HepG2 (cell line): ENCODE data around the gene FEM1B. TPM values are rescaled to one million over a fixed set of nuclear protein-coding genes. Genes with fewer than 3 reads are reported as not detected.

Source experiments
- ATAC-seq: fragments of 200-7000 bp; cut with Tn5 transposase; 3 replicates; pipeline ENCODE4 v1.9.1; 2020; ENCODE audit warnings: mild to moderate bottlenecking, moderate library complexity
- BruUV-seq: library from RNA; stranded (reverse); fragments of 400-500 nt; replicated peaks from 2 replicates; lab custom pipeline; 2021; lab: Mats Ljungman, UMichigan
- CTCF ChIA-PET: fragments of 300-600 bp; formaldehyde crosslinking; extraction: SDS; loops from one replicate; lab custom pipeline; 2021; ENCODE audit warnings: low total read pairs, inconsistent platforms, low intra/inter-chr PET ratio; lab: Yijun Ruan, JAX
- POLR2A ChIA-PET: fragments of 350-600 bp; sonication (Branson Sonifier 250); formaldehyde crosslinking; loops from one replicate; lab custom pipeline; 2020; ENCODE audit warnings: antibody characterized with exemption, inconsistent platforms; lab: Yijun Ruan, JAX
- DNase-seq: peaks from one replicate; pipeline ENCODE4 v3.0.0-alpha.2; 2015; ENCODE audit warnings: low spot score
- FAIRE-seq: peaks from 3 replicates; lab custom pipeline; 2011; peaks lifted over from hg19 to GRCh38; lab: Jason Lieb, UNC
- H2AFZ ChIP-seq: one replicate; pipeline ENCODE4 v1.6.1; 2011; ENCODE audit warnings: low read length, inconsistent platforms
- H3K27ac ChIP-seq: fragments of 300-600 bp; 3 replicates; pipeline ENCODE4 v1.8.0; 2011; ENCODE audit warnings: mixed run types, mild to moderate bottlenecking, mixed read lengths, low read length, inconsistent platforms; ENCODE audit not compliant: insufficient read depth; ENCODE audit errors: extremely low read length
- H3K27me3 ChIP-seq, 2 experiments: fragments of 200-600 bp in 1 of 2; 2 replicates in 1 of 2; 3 replicates in 1 of 2; pipeline versions ENCODE4 v1.6.0 to v1.8.0; 2011; ENCODE audit warnings: low read length in 2 of 2, mild to moderate bottlenecking in 2 of 2, moderate library complexity in 2 of 2, inconsistent platforms in 1 of 2; ENCODE audit not compliant: insufficient read depth in 2 of 2, control insufficient read depth in 1 of 2
- H3K36me3 ChIP-seq, 2 experiments: fragments of 200-600 bp in 1 of 2; replicated peaks in 1 of 2; 2 replicates in 1 of 2; 3 replicates in 1 of 2; pipeline versions ENCODE4 v1.5.1 to v1.8.0; 2011; ENCODE audit warnings: low read length in 2 of 2, inconsistent platforms in 1 of 2; ENCODE audit not compliant: insufficient read depth in 2 of 2, control insufficient read depth in 1 of 2
- H3K4me1 ChIP-seq: 2 replicates; pipeline ENCODE4 v1.5.1; 2012; ENCODE audit warnings: low read length, inconsistent platforms; ENCODE audit not compliant: insufficient read depth
- H3K4me2 ChIP-seq: 2 replicates; pipeline ENCODE4 v1.6.0; 2011; ENCODE audit warnings: low read depth, low read length, inconsistent platforms
- H3K4me3 ChIP-seq, 3 experiments: fragments of 200-600 bp in 1 of 3; sonication (generic), shearing (Covaris generic) in 1 of 3; replicated peaks in 1 of 3; 2 replicates each; pipeline ENCODE4 v1.5.1; 2011 to 2016; ENCODE audit warnings: low read length in 3 of 3, inconsistent platforms in 2 of 3, low read depth in 2 of 3, mild to moderate bottlenecking in 2 of 3, control low read depth in 1 of 3, mixed read lengths in 1 of 3; ENCODE audit not compliant: insufficient read depth in 1 of 3
- H3K79me2 ChIP-seq: one replicate; pipeline ENCODE4 v1.6.1; 2011; ENCODE audit warnings: low read length, inconsistent platforms; ENCODE audit not compliant: insufficient read depth
- H3K9ac ChIP-seq: 2 replicates; pipeline ENCODE4 v1.6.0; 2011; ENCODE audit warnings: mild to moderate bottlenecking, low read depth, low read length, inconsistent platforms; ENCODE audit not compliant: insufficient read depth
- H3K9me3 ChIP-seq: 2 replicates; pipeline ENCODE4 v1.5.1; 2012; ENCODE audit warnings: mild to moderate bottlenecking, low read length
- H4K20me1 ChIP-seq: 2 replicates; pipeline ENCODE4 v1.6.0; 2011; ENCODE audit warnings: inconsistent platforms, mild to moderate bottlenecking, low read length, moderate library complexity; ENCODE audit not compliant: insufficient read depth
- ASH2L ChIP-seq: fragments of 300-600, 200-600 bp; sonication (generic); IDR thresholded peaks from 2 replicates; pipeline ENCODE4 v1.7.0; 2017; ENCODE audit warnings: low read depth, mild to moderate bottlenecking, moderate library complexity, mixed read lengths, low read length; ENCODE audit not compliant: insufficient read length
- BRF2 ChIP-seq: sonication (generic); formaldehyde crosslinking; IDR thresholded peaks from 2 replicates; pipeline ENCODE4 v1.8.1; 2022; ENCODE audit warnings: mild to moderate bottlenecking, missing genetic modification reagents
- FOXM1 ChIP-seq: sonication (generic); formaldehyde crosslinking; IDR thresholded peaks from 2 replicates; pipeline ENCODE4 v1.5.0; 2020; ENCODE audit warnings: missing genetic modification reagents
- HOXA3 ChIP-seq: sonication (generic); formaldehyde crosslinking; IDR thresholded peaks from 2 replicates; pipeline ENCODE4 v1.5.0; 2020; ENCODE audit warnings: missing genetic modification reagents
- JARID2 ChIP-seq: sonication (generic); formaldehyde crosslinking; IDR thresholded peaks from 2 replicates; pipeline ENCODE4 v1.8.1; 2023; ENCODE audit warnings: missing genetic modification reagents, inconsistent platforms; ENCODE audit not compliant: insufficient replicate concordance
- NCOA5 ChIP-seq: sonication (generic); formaldehyde crosslinking; IDR thresholded peaks from 2 replicates; pipeline ENCODE4 v1.4.0; 2020; ENCODE audit warnings: missing genetic modification reagents
- SNAPC2 ChIP-seq: sonication (generic); formaldehyde crosslinking; IDR thresholded peaks from 2 replicates; pipeline ENCODE4 v1.8.1; 2022; ENCODE audit warnings: mild to moderate bottlenecking, missing genetic modification reagents
- SP5 ChIP-seq: IDR thresholded peaks from 2 replicates; pipeline ENCODE4 v1.6.1; 2016; ENCODE audit warnings: low read depth, borderline replicate concordance
- SRY ChIP-seq: sonication (generic); formaldehyde crosslinking; IDR thresholded peaks from 2 replicates; pipeline ENCODE4 v1.8.0; 2022; ENCODE audit warnings: mild to moderate bottlenecking, missing genetic modification reagents
- ZFYVE20 ChIP-seq: sonication (generic); formaldehyde crosslinking; IDR thresholded peaks from 2 replicates; pipeline ENCODE4 v1.8.0; 2023; ENCODE audit warnings: low read depth, mild to moderate bottlenecking, moderate library complexity, missing genetic modification reagents, borderline replicate concordance
- ZNF253 ChIP-seq: sonication (generic); formaldehyde crosslinking; IDR thresholded peaks from 2 replicates; pipeline ENCODE4 v1.8.0; 2022; ENCODE audit warnings: mild to moderate bottlenecking, missing genetic modification reagents, borderline replicate concordance
- ZNF549 ChIP-seq: sonication (generic); formaldehyde crosslinking; IDR thresholded peaks from 2 replicates; pipeline ENCODE4 v1.5.0; 2020; ENCODE audit warnings: missing genetic modification reagents
- ZSCAN31 ChIP-seq: sonication (generic); formaldehyde crosslinking; IDR thresholded peaks from 2 replicates; pipeline ENCODE4 v1.5.0; 2020; ENCODE audit warnings: low read depth, mild to moderate bottlenecking, missing genetic modification reagents
- WGBS: methylation state at CpG from one replicate; pipeline ENCODE4 v1.1.6; 2017; ENCODE audit warnings: low lambda C conversion rate; 5-methylcytosine and 5-hydroxymethylcytosine counted together
- in situ Hi-C: cut with HindIII; loops from 2 replicates; pipeline ENCODE4 v1.10.0; 2017; ENCODE audit warnings: low pct_unique_long_range_greater_than_20kb; ENCODE audit not compliant: extremely low pct_ligation_motif_present
- intact Hi-C: fragments of 100-400 bp; cut with micrococcal nuclease; formaldehyde crosslinking; loops from one replicate; pipeline ENCODE4 v1.10.0; 2022; ENCODE audit not compliant: unreplicated experiment
- polyA plus RNA-seq, 8 experiments: library from polyadenylated mRNA; depleted of rRNA in 3 of 8; stranded (reverse) in 7 of 8; unstranded in 1 of 8; fragments of >200 nt; fragmentation: Illumina TruSeq in 4 of 8; extraction: Trizol in 4 of 8; gene quantifications; 2 replicates each; pipeline versions ENCODE4 v1.2.1 to v1.2.3, GENCODE V29; 2011 to 2016; ENCODE audit warnings: low read depth in 4 of 8, missing spikeins in 1 of 8, mixed read lengths in 1 of 8; ENCODE audit not compliant: insufficient read depth in 1 of 8
- total RNA-seq, 5 experiments: library from RNA; depleted of rRNA; stranded (reverse); fragments of >200 nt; fragmentation: Illumina TruSeq; extraction: Trizol; gene quantifications; 2 replicates each; pipeline ENCODE4 v1.2.3, GENCODE V29; 2016; ENCODE audit warnings: low read depth in 1 of 5

FEM1B gene
- total and polyA plus RNA-seq, 2 of the 13 experiments (the other 11 are each of a cell fraction or from before 2014, with no cell fraction given), result 38.1 to 40.0 TPM

- TF ChIP-seq HOXA3 (CRISPR knock-in tag), result no peak
- TF ChIP-seq, all 625 proteins: peak for 0
Observed at GRCh38 chr15:68341760-68342725, 64.5 kb downstream of the FEM1B start (continued).

DNA sequence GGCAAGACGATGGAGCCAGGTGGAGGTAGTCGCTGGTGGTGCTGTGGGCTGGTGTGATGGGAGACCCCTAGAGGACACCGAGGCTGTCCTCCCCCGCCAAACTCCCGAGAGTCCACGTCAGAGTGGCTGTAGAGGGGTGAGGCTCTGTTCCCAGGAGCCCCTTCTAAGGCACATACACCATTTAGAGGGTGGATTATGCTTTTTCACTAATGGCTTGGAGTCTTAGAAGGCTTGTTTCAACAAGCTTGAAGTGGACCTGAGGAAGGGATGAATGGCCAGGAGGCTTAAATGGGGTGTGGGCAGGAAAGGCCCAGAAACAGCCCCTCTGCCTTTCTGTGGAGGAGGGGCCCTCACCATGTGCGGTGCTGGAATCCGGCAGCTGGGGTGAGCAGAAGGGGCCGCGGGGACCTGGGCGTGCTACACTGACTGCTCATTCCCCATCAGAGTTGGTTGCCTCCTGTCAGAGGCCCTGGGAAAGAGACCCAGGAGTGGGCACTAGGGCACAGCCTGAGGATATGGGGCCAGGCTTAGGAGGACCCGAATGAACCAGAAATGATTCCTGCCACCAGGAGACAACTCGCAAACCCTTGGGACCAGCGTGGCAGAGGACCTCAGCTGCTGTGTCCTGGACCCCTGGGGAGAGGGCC, 66.2 kb downstream of the FEM1B start:
- peaks cover 3 to 78% of the 10 kb centered on the region in 2 experiments for H3K27me3 ChIP-seq
- no peaks in the 10 kb centered on the region for H3K4me1 ChIP-seq
- H3K79me2 ChIP-seq, result no peaks in the 10 kb centered on the region
- TF ChIP-seq ZNF549, result no peak
- no peak for TF ChIP-seq ZNF253 (CRISPR knock-in tag)
- no peak for TF ChIP-seq ZFYVE20 (CRISPR knock-in tag)
- no peak for TF ChIP-seq SP5 (CRISPR knock-in tag)
- TF ChIP-seq NCOA5 (CRISPR knock-in tag), result no peak
- no peak for TF ChIP-seq ZSCAN31
- TF ChIP-seq SRY (CRISPR knock-in tag), result no peak
- no peak for TF ChIP-seq FOXM1 (CRISPR knock-in tag)
- no peak for TF ChIP-seq JARID2 (CRISPR knock-in tag)
- no peak for TF ChIP-seq BRF2 (CRISPR knock-in tag)
- no peak for TF ChIP-seq SNAPC2 (CRISPR knock-in tag)
- TF ChIP-seq ASH2L, result no peak
- DNase-seq (no peak), ATAC-seq (no peak), FAIRE-seq (no peak)
- H2AFZ ChIP-seq, result no peak overlapping the region
- H3K36me3 ChIP-seq, result no peaks in the 10 kb centered on the region
- CTCF ChIA-PET, result no interaction called here
- in situ Hi-C loops (no loop called here), intact Hi-C loops (no loop called here)
- no TSS peak for BruUV-seq
- 35% methylated on average over 4 of the region's 14 CpGs for WGBS
- no peaks in the 10 kb centered on the region for H3K9me3 ChIP-seq
- no peak overlapping the region for H3K4me3 ChIP-seq
- no peak overlapping the region for H3K4me2 ChIP-seq
- no peak overlapping the region for H3K27ac ChIP-seq
- H3K9ac ChIP-seq, result no peak overlapping the region
- no peaks in the 10 kb centered on the region for H4K20me1 ChIP-seq
- POLR2A ChIA-PET, result no interaction called here
